GM23248 (cell line): ENCODE results near the gene FNDC11.

ENCODE experiments used
- EZH2 ChIP-seq: fragments of 200-600 bp; sonication (generic); IDR thresholded peaks from 2 replicates; pipeline ENCODE4 v1.6.1; 2018; ENCODE audit warnings: antibody characterized with exemption, mild to moderate bottlenecking; ENCODE audit not compliant: insufficient read depth, poor library complexity, severe bottlenecking
- EZH2phosphoT487 ChIP-seq: fragments of 200-600 bp; sonication (generic); IDR thresholded peaks from 2 replicates; pipeline ENCODE4 v1.6.1; 2018; ENCODE audit warnings: antibody characterized with exemption, moderate library complexity, mild to moderate bottlenecking, low read depth; ENCODE audit not compliant: insufficient read depth

- TF ChIP-seq EZH2, result no peak
- TF ChIP-seq EZH2phosphoT487, result no peak
These were observed 22.4 kb downstream of the FNDC11 start for GRCh38 chr20:63576311-63576710.
